ENCODE results near the gene EYS.
"Not testable (repeated sequence)": the region's sequence is repeated elsewhere in the genome, so short reads cannot be mapped to it uniquely, and the experiment has no call there.

EYS gene

GRCh38 chr6:64243618-64244017, 1463.4 kb downstream of the EYS start:
- no peak for TF ChIP-seq ZFX (IDR thresholded peaks at IDR 0.05)
- no peak for TF ChIP-seq CTCF (conservative IDR thresholded peaks at IDR 0.05)
- H3K27ac ChIP-seq: no peak overlapping the region

GRCh38 chr6:64238908-64239307, 1468.1 kb downstream of the EYS start:
- not testable (repeated sequence) for H3K27ac ChIP-seq

- TF ChIP-seq ZFX (IDR thresholded peaks at IDR 0.05): no peak
- no peak for TF ChIP-seq CTCF (conservative IDR thresholded peaks at IDR 0.05)
- no peak overlapping the region for H3K27ac ChIP-seq
These were observed 1469.0 kb downstream of the EYS start for GRCh38 chr6:64238071-64238470.

- TF ChIP-seq CTCF (conservative IDR thresholded peaks at IDR 0.05): no peak
- no peak overlapping the region for H3K27ac ChIP-seq
These were observed 1473.3 kb downstream of the EYS start for GRCh38 chr6:64233746-64234145.

GRCh38 chr6:64231928-64232327, 1475.1 kb downstream of the EYS start:
- TF ChIP-seq CTCF (conservative IDR thresholded peaks at IDR 0.05): no peak
- TF ChIP-seq ZFX (IDR thresholded peaks at IDR 0.05): no peak

GRCh38 chr6:64230530-64230929, 1476.5 kb downstream of the EYS start:
- no peak for TF ChIP-seq CTCF (conservative IDR thresholded peaks at IDR 0.05)
- no peak for TF ChIP-seq ZFX (IDR thresholded peaks at IDR 0.05)

More at GRCh38 chr6:64231928-64232327, 1475.1 kb downstream of the EYS start:
- peak overlapping the region; percentile 47; the same call in 1 of the 2 replicates for H3K27ac ChIP-seq

GRCh38 chr6:64227863-64228262, 1479.2 kb downstream of the EYS start:
- TF ChIP-seq CTCF (conservative IDR thresholded peaks at IDR 0.05): no peak
- no peak for TF ChIP-seq ZFX (IDR thresholded peaks at IDR 0.05)

More at GRCh38 chr6:64230530-64230929, 1476.5 kb downstream of the EYS start:
- no peak overlapping the region for H3K27ac ChIP-seq

GRCh38 chr6:64225503-64225902, 1481.5 kb downstream of the EYS start:
- no peak overlapping the region for H3K27ac ChIP-seq
- no peak for TF ChIP-seq CTCF (conservative IDR thresholded peaks at IDR 0.05)
- TF ChIP-seq ZFX (IDR thresholded peaks at IDR 0.05): no peak

More at GRCh38 chr6:64227863-64228262, 1479.2 kb downstream of the EYS start:
- H3K27ac ChIP-seq: no peak overlapping the region

Measured in C4-2B (cell line).